OCI-LY1 (cell line): ENCODE data around the gene TTC39C.

Source experiments
- H2AFZ ChIP-seq: fragments of 200-600 bp; sonication (generic), shearing (Covaris generic); 2 replicates; pipeline ENCODE4 v1.6.0; 2014; ENCODE audit warnings: antibody characterized with exemption, mild to moderate bottlenecking, low read length
- H3F3A ChIP-seq: fragments of 200-600 bp; sonication (generic), shearing (Covaris generic); 2 replicates; pipeline ENCODE4 v1.6.0; 2014; ENCODE audit warnings: mild to moderate bottlenecking, antibody characterized with exemption, low read length, moderate library complexity; ENCODE audit not compliant: insufficient read depth
- H3K27ac ChIP-seq: fragments of 200-600 bp; sonication (generic); 2 replicates; pipeline ENCODE4 v1.5.1; 2014; ENCODE audit warnings: low read length, mixed run types, mild to moderate bottlenecking, low read depth; ENCODE audit not compliant: poor library complexity, severe bottlenecking
- H3K27me3 ChIP-seq: fragments of 200-600 bp; sonication (generic); 2 replicates; pipeline ENCODE4 v1.6.0; 2014; ENCODE audit warnings: antibody characterized with exemption, mild to moderate bottlenecking, low read length, moderate library complexity; ENCODE audit not compliant: insufficient read depth
- H3K36me3 ChIP-seq: fragments of 200-600 bp; sonication (generic); 2 replicates; pipeline ENCODE4 v1.6.1; 2014; ENCODE audit warnings: mild to moderate bottlenecking, antibody characterized with exemption, low read length, moderate library complexity, mixed read lengths; ENCODE audit not compliant: insufficient read depth
- H3K4me1 ChIP-seq: fragments of 200-600 bp; sonication (generic); 2 replicates; pipeline ENCODE4 v1.5.1; 2014; ENCODE audit warnings: mild to moderate bottlenecking, low read length, moderate library complexity; ENCODE audit not compliant: insufficient read depth, severe bottlenecking
- H3K4me2 ChIP-seq: fragments of 200-600 bp; sonication (generic), shearing (Covaris generic); 2 replicates; pipeline ENCODE4 v1.6.1; 2014; ENCODE audit warnings: low read length
- H3K4me3 ChIP-seq: fragments of 200-600 bp; sonication (generic); 2 replicates; pipeline ENCODE4 v1.5.1; 2014; ENCODE audit warnings: low read length, low read depth, mild to moderate bottlenecking, mixed read lengths; ENCODE audit not compliant: poor library complexity, severe bottlenecking
- H3K79me2 ChIP-seq: fragments of 200-600 bp; shearing (Covaris generic); 2 replicates; pipeline ENCODE4 v1.6.1; 2016; ENCODE audit warnings: mixed run types, low read length, mixed read lengths; ENCODE audit not compliant: insufficient read depth
- H3K9ac ChIP-seq: fragments of 200-600 bp; sonication (generic), shearing (Covaris generic); 2 replicates; pipeline ENCODE4 v1.6.1; 2014; ENCODE audit warnings: mild to moderate bottlenecking, low read length, mixed read lengths
- H3K9me2 ChIP-seq: fragments of 200-600 bp; sonication (generic), shearing (Covaris generic); 2 replicates; pipeline ENCODE4 v1.6.1; 2014; ENCODE audit warnings: low read depth, mild to moderate bottlenecking, low read length, mixed read lengths
- H3K9me3 ChIP-seq: fragments of 200-600 bp; shearing (Covaris generic); 2 replicates; pipeline ENCODE4 v1.6.1; 2014; ENCODE audit warnings: low read length, mixed read lengths
- H4K20me1 ChIP-seq: fragments of 200-600 bp; sonication (generic), shearing (Covaris generic); 2 replicates; pipeline ENCODE4 v1.6.0; 2016; ENCODE audit warnings: mild to moderate bottlenecking, low read length; ENCODE audit not compliant: insufficient read depth
- CTCF ChIP-seq: fragments of 200-600 bp; sonication (generic), shearing (Covaris generic); IDR thresholded peaks from 2 replicates; pipeline ENCODE4 v1.5.1; 2017; ENCODE audit warnings: mild to moderate bottlenecking, antibody characterized with exemption, low read length, moderate library complexity, mixed read lengths
- EZH2 ChIP-seq: fragments of 200-600 bp; sonication (generic), shearing (Covaris generic); IDR thresholded peaks from 2 replicates; pipeline ENCODE4 v1.8.0; 2017; ENCODE audit warnings: borderline replicate concordance, mixed run types, mild to moderate bottlenecking, antibody characterized with exemption, low read length, moderate library complexity, mixed read lengths

TTC39C gene

GRCh38 chr18:24023185-24023814, 8.7 kb downstream of the TTC39C start:
- Histone ChIP-seq H3K9me2 (no peaks in the 10 kb centered on the region), H4K20me1 (no peaks in the 10 kb centered on the region), H2AFZ (no peak overlapping the region), H3K9me3 (no peaks in the 10 kb centered on the region), H3K4me1 (peaks cover 12% of the 10 kb centered on the region), H3K36me3 (no peaks in the 10 kb centered on the region), H3K4me2 (no peak overlapping the region), H3K79me2 (no peaks in the 10 kb centered on the region), H3K27me3 (no peaks in the 10 kb centered on the region; the same call in 1 of the 2 replicates), H3F3A (no peaks in the 10 kb centered on the region), H3K27ac (no peak overlapping the region), H3K9ac (no peak overlapping the region), H3K4me3 (no peak overlapping the region)
- TF ChIP-seq CTCF (no peak), EZH2 (no peak)

GRCh38 chr18:24024425-24024824, 9.9 kb downstream of the TTC39C start:
- H3K4me1 ChIP-seq = peaks cover 9% of the 10 kb centered on the region
- no peaks in the 10 kb centered on the region for H4K20me1 ChIP-seq
- no peak overlapping the region for H3K4me2 ChIP-seq
- H3K27me3 ChIP-seq = no peaks in the 10 kb centered on the region; the same call in 1 of the 2 replicates
- no peak overlapping the region for H3K4me3 ChIP-seq
- no peak overlapping the region for H3K9ac ChIP-seq
- H3K36me3 ChIP-seq = no peaks in the 10 kb centered on the region
- H3K27ac ChIP-seq = no peak overlapping the region
- no peaks in the 10 kb centered on the region for H3K79me2 ChIP-seq
- H3F3A ChIP-seq = no peaks in the 10 kb centered on the region
- H3K9me3 ChIP-seq = no peaks in the 10 kb centered on the region
- no peak overlapping the region for H2AFZ ChIP-seq
- TF ChIP-seq CTCF (no peak), EZH2 (no peak)
- H3K9me2 ChIP-seq = no peaks in the 10 kb centered on the region

DNA sequence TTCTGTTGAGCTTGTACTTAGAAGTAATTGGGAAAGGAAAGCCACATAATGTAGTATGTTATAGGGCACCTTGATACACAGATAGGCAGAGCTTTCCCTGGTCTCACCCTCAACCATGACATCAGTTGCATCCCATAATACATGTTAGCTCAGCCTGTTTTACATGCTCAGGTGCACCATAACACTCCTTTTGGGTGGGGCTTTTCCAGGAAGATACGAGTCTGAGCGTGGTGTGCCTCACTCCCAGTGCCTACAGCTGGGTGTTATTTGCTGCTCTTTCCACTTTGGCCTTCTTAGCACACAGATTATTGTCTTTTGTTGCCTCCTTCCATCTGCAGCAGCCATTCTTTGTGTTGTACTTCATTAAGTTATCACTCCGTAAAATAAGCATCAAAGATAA, 11.9 kb downstream of the TTC39C start:
- Histone ChIP-seq H3K4me2 (no peak overlapping the region), H3K4me1 (no peaks in the 10 kb centered on the region), H3K9me3 (no peaks in the 10 kb centered on the region), H4K20me1 (no peaks in the 10 kb centered on the region), H3K79me2 (no peaks in the 10 kb centered on the region), H3K9me2 (no peaks in the 10 kb centered on the region), H3K27me3 (no peaks in the 10 kb centered on the region), H3F3A (no peaks in the 10 kb centered on the region), H2AFZ (no peak overlapping the region), H3K9ac (no peak overlapping the region), H3K27ac (no peak overlapping the region), H3K36me3 (no peaks in the 10 kb centered on the region), H3K4me3 (no peak overlapping the region)
- TF ChIP-seq CTCF = no peak
- TF ChIP-seq EZH2 = no peak
